Measurements from ENCODE around the gene NAE1. TPM values are rescaled to one million over a fixed set of nuclear protein-coding genes. Genes with fewer than 3 reads are reported as not detected.
"Not testable (repeated sequence)": the region's sequence is repeated elsewhere in the genome, so short reads cannot be mapped to it uniquely, and the experiment has no call there.

The NAE1 gene
- total RNA-seq, 1 donor from 2014 or later = 63.9 TPM

GRCh38 chr16:66872943-66873684 is 42.3 kb upstream of the NAE1 start:
- TF ChIP-seq CTCF (IDR thresholded peaks at IDR 0.05; ENCODE audit: unreplicated experiment) = peak; percentile 88
- Mint-ChIP-seq H3K27me3 (ENCODE audit: unreplicated experiment) (peaks cover 5% of the 10 kb centered on the region), H3K4me3 (ENCODE audit: unreplicated experiment) (no peak overlapping the region), H3K4me1 (ENCODE audit: unreplicated experiment) (peaks cover 2% of the 10 kb centered on the region), H3K9me3 (ENCODE audit: unreplicated experiment) (no peaks in the 10 kb centered on the region), H3K27ac (ENCODE audit: unreplicated experiment) (no peak overlapping the region), H3K36me3 (ENCODE audit: low read depth, unreplicated experiment) (no peaks in the 10 kb centered on the region)
- DNase-seq (ENCODE audit: low spot score) = peak; percentile 93

- TF ChIP-seq CTCF (IDR thresholded peaks at IDR 0.05; ENCODE audit: unreplicated experiment) = no peak
- Mint-ChIP-seq H3K27me3 (ENCODE audit: unreplicated experiment) (peaks cover 3% of the 10 kb centered on the region), H3K4me1 (ENCODE audit: unreplicated experiment) (peaks cover 4% of the 10 kb centered on the region), H3K4me3 (ENCODE audit: unreplicated experiment) (no peak overlapping the region), H3K36me3 (ENCODE audit: low read depth, unreplicated experiment) (no peaks in the 10 kb centered on the region), H3K9me3 (ENCODE audit: unreplicated experiment) (no peaks in the 10 kb centered on the region), H3K27ac (ENCODE audit: unreplicated experiment) (no peak overlapping the region)
- DNase-seq (ENCODE audit: low spot score) = no peak
These were observed 41.8 kb upstream of the NAE1 start for GRCh38 chr16:66872559-66872942.

- no peaks in the 10 kb centered on the region for H3K36me3 Mint-ChIP-seq (ENCODE audit: low read depth, unreplicated experiment)
- no peak overlapping the region for H3K27ac Mint-ChIP-seq (ENCODE audit: unreplicated experiment)
- H3K27me3 Mint-ChIP-seq (ENCODE audit: unreplicated experiment) = peaks cover 3% of the 10 kb centered on the region
- no peaks in the 10 kb centered on the region for H3K9me3 Mint-ChIP-seq (ENCODE audit: unreplicated experiment)
- no peak for TF ChIP-seq CTCF (IDR thresholded peaks at IDR 0.05; ENCODE audit: unreplicated experiment)
- no peak for DNase-seq (ENCODE audit: low spot score)
- H3K4me1 Mint-ChIP-seq (ENCODE audit: unreplicated experiment) = peaks cover 4% of the 10 kb centered on the region
- H3K4me3 Mint-ChIP-seq (ENCODE audit: unreplicated experiment) = no peak overlapping the region
These were observed 41.1 kb upstream of the NAE1 start for GRCh38 chr16:66871840-66872239.

GRCh38 chr16:66871363-66871762 is 40.6 kb upstream of the NAE1 start:
- H3K9me3 Mint-ChIP-seq (ENCODE audit: unreplicated experiment); H3K27ac Mint-ChIP-seq (ENCODE audit: unreplicated experiment); DNase-seq (ENCODE audit: low spot score); H3K4me3 Mint-ChIP-seq (ENCODE audit: unreplicated experiment); H3K36me3 Mint-ChIP-seq (ENCODE audit: low read depth, unreplicated experiment); H3K27me3 Mint-ChIP-seq (ENCODE audit: unreplicated experiment); H3K4me1 Mint-ChIP-seq (ENCODE audit: unreplicated experiment): not testable (repeated sequence)

GRCh38 chr16:66869424-66869823 is 38.6 kb upstream of the NAE1 start:
- Mint-ChIP-seq H3K36me3 (ENCODE audit: low read depth, unreplicated experiment) (no peaks in the 10 kb centered on the region), H3K27me3 (ENCODE audit: unreplicated experiment) (peaks cover 2% of the 10 kb centered on the region), H3K4me3 (ENCODE audit: unreplicated experiment) (no peak overlapping the region), H3K27ac (ENCODE audit: unreplicated experiment) (no peak overlapping the region), H3K9me3 (ENCODE audit: unreplicated experiment) (no peaks in the 10 kb centered on the region), H3K4me1 (ENCODE audit: unreplicated experiment) (peaks cover 4% of the 10 kb centered on the region)
- DNase-seq (ENCODE audit: low spot score) = no peak
- no peak for TF ChIP-seq CTCF (IDR thresholded peaks at IDR 0.05; ENCODE audit: unreplicated experiment)

Measured in endothelial cell (in vitro differentiated cells).